Measurements from ENCODE around the gene PEG3. TPM values are rescaled to one million over a fixed set of nuclear protein-coding genes. Genes with fewer than 3 reads are reported as not detected.

Gene PEG3
- total and polyA plus RNA-seq, 2 of the 13 experiments (the other 11 are each of a cell fraction or from before 2014, with no cell fraction given): 217 to 394 TPM

DNA sequence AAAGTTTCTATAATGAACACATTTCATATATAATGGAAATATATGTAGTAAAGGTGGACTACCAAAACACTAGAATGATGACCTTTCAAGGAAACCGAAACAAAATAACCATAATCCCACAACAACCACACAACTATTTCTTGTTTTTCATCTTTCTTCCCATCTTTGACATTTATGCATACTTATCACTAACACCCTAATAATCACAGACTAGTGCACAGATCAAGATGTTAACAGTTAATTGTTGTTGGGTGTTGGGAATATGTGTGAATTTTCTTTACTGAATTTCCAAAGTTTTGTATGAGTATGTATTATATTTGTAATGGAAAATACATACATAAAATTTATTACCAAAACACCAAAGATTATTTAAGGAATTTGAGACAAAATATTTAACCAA is 30.3 kb downstream of the PEG3 start:
- H3K9ac ChIP-seq (ENCODE audit: insufficient read depth, low read depth, low read length): no peak overlapping the region
- ChIA-PET CTCF (ENCODE audit: low intra/inter-chr PET ratio, low total read pairs) (no interaction called here), POLR2A (no interaction called here)
- ATAC-seq: no peak
- H2AFZ ChIP-seq (ENCODE audit: low read length): no peak overlapping the region
- H3K4me3 ChIP-seq (replicated peaks in 1 of 3; ENCODE audit: insufficient read depth in 1 of 3, low read depth in 2 of 3, low read length in 3 of 3): no peak overlapping the region
- intact Hi-C loops (cut with micrococcal nuclease; ENCODE audit: unreplicated experiment) (no loop called here), in situ Hi-C loops (cut with HindIII; ENCODE audit: extremely low pct_ligation_motif_present, low pct_unique_long_range_greater_than_20kb) (no loop called here)
- peaks cover 38% of the 10 kb centered on the region for H3K9me3 ChIP-seq (ENCODE audit: low read length)
- no peak for DNase-seq (ENCODE audit: low spot score)
- no peaks in the 10 kb centered on the region for H3K79me2 ChIP-seq (ENCODE audit: insufficient read depth, low read length)
- no peak overlapping the region for H3K4me2 ChIP-seq (ENCODE audit: low read depth, low read length)
- 66% methylated on average over 1 of the region's 1 CpG for WGBS (ENCODE audit: low lambda C conversion rate)
- peaks cover 5 to 36% of the 10 kb centered on the region in 2 experiments for H3K36me3 ChIP-seq (replicated peaks in 1 of 2; ENCODE audit: control insufficient read depth in 1 of 2, insufficient read depth in 2 of 2, low read length in 2 of 2)
- H3K27ac ChIP-seq (ENCODE audit: extremely low read length, insufficient read depth, low read length): no peak overlapping the region
- no peaks in the 10 kb centered on the region for H3K27me3 ChIP-seq (ENCODE audit: control insufficient read depth in 1 of 2, insufficient read depth in 2 of 2, low read length in 2 of 2)
- FAIRE-seq: no peak
- TF ChIP-seq PAF1 (CRISPR knock-in tag; IDR thresholded peaks at IDR 0.05) (peak; percentile 85; the same call in 1 of the 2 replicates), ZFP90 (CRISPR knock-in tag; IDR thresholded peaks at IDR 0.05; ENCODE audit: borderline replicate concordance) (no peak), MAFK (conservative IDR thresholded peaks at IDR 0.05 in 1 of 2, IDR thresholded peaks at IDR 0.05 in 1 of 2; ENCODE audit: low read length in 2 of 2) (no peak), RORA (CRISPR knock-in tag; IDR thresholded peaks at IDR 0.05) (no peak), ZNF30 (CRISPR knock-in tag; IDR thresholded peaks at IDR 0.05) (no peak), ZC3H13 (CRISPR knock-in tag; IDR thresholded peaks at IDR 0.05) (no peak), ZNF788 (CRISPR knock-in tag; IDR thresholded peaks at IDR 0.05; ENCODE audit: borderline replicate concordance) (no peak), POLR2A (IDR thresholded peaks at IDR 0.05; ENCODE audit: insufficient read depth in 1 of 2, low read depth in 2 of 2, low read length in 2 of 2) (peak in 1 of 2 experiments; percentile 26; a peak in 1 of 4 replicates), ZNF672 (CRISPR knock-in tag; IDR thresholded peaks at IDR 0.05) (no peak), ZNF75D (CRISPR knock-in tag; IDR thresholded peaks at IDR 0.05; ENCODE audit: borderline replicate concordance) (no peak), ATF1 (CRISPR knock-in tag; IDR thresholded peaks at IDR 0.05) (no peak), ZNF329 (CRISPR knock-in tag; IDR thresholded peaks at IDR 0.05; ENCODE audit: low read depth) (no peak), PITX1 (CRISPR knock-in tag; IDR thresholded peaks at IDR 0.05) (no peak), ETV6 (CRISPR knock-in tag; conservative IDR thresholded peaks at IDR 0.05) (no peak), POLR2AphosphoS2 (IDR thresholded peaks at IDR 0.05; ENCODE audit: low read depth, low read length) (0 out of 2 replicates have a peak, but pooled peaks have one; percentile 38), ZNF558 (CRISPR knock-in tag; IDR thresholded peaks at IDR 0.05; ENCODE audit: borderline replicate concordance) (no peak), MAFF (IDR thresholded peaks at IDR 0.05; ENCODE audit: low read depth, low read length) (no peak), ZNF501 (CRISPR knock-in tag; IDR thresholded peaks at IDR 0.05) (no peak), POLR2AphosphoS5 (IDR thresholded peaks at IDR 0.05; ENCODE audit: low read depth, low read length) (peak; percentile 68; the same call in 1 of the 2 replicates)
- TF ChIP-seq, protein P1, sequence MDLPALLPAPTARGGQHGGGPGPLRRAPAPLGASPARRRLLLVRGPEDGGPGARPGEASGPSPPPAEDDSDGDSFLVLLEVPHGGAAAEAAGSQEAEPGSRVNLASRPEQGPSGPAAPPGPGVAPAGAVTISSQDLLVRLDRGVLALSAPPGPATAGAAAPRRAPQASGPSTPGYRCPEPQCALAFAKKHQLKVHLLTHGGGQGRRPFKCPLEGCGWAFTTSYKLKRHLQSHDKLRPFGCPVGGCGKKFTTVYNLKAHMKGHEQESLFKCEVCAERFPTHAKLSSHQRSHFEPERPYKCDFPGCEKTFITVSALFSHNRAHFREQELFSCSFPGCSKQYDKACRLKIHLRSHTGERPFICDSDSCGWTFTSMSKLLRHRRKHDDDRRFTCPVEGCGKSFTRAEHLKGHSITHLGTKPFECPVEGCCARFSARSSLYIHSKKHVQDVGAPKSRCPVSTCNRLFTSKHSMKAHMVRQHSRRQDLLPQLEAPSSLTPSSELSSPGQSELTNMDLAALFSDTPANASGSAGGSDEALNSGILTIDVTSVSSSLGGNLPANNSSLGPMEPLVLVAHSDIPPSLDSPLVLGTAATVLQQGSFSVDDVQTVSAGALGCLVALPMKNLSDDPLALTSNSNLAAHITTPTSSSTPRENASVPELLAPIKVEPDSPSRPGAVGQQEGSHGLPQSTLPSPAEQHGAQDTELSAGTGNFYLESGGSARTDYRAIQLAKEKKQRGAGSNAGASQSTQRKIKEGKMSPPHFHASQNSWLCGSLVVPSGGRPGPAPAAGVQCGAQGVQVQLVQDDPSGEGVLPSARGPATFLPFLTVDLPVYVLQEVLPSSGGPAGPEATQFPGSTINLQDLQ (CRISPR knock-in tag; IDR thresholded peaks at IDR 0.05): no peak
- TF ChIP-seq, protein P2, sequence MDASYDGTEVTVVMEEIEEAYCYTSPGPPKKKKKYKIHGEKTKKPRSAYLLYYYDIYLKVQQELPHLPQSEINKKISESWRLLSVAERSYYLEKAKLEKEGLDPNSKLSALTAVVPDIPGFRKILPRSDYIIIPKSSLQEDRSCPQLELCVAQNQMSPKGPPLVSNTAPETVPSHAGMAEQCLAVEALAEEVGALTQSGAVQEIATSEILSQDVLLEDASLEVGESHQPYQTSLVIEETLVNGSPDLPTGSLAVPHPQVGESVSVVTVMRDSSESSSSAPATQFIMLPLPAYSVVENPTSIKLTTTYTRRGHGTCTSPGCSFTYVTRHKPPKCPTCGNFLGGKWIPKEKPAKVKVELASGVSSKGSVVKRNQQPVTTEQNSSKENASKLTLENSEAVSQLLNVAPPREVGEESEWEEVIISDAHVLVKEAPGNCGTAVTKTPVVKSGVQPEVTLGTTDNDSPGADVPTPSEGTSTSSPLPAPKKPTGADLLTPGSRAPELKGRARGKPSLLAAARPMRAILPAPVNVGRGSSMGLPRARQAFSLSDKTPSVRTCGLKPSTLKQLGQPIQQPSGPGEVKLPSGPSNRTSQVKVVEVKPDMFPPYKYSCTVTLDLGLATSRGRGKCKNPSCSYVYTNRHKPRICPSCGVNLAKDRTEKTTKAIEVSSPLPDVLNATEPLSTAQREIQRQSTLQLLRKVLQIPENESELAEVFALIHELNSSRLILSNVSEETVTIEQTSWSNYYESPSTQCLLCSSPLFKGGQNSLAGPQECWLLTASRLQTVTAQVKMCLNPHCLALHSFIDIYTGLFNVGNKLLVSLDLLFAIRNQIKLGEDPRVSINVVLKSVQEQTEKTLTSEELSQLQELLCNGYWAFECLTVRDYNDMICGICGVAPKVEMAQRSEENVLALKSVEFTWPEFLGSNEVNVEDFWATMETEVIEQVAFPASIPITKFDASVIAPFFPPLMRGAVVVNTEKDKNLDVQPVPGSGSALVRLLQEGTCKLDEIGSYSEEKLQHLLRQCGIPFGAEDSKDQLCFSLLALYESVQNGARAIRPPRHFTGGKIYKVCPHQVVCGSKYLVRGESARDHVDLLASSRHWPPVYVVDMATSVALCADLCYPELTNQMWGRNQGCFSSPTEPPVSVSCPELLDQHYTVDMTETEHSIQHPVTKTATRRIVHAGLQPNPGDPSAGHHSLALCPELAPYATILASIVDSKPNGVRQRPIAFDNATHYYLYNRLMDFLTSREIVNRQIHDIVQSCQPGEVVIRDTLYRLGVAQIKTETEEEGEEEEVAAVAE (CRISPR knock-in tag; IDR thresholded peaks at IDR 0.05; ENCODE audit: borderline replicate concordance): no peak
- H4K20me1 ChIP-seq (ENCODE audit: insufficient read depth, low read length): peaks cover 17% of the 10 kb centered on the region
- no peaks in the 10 kb centered on the region for H3K4me1 ChIP-seq (ENCODE audit: insufficient read depth, low read length)
- no TSS peak for BruUV-seq (replicated peaks)

All from HepG2 (cell line).